NK-92 (cell line): ENCODE measurements around the gene METTL8.

Experiments
- DNase-seq: peaks from one replicate; lab custom pipeline; 2025; ENCODE audit not compliant: unreplicated experiment; lab: John Stamatoyannopoulos, UW

Gene METTL8

DNA sequence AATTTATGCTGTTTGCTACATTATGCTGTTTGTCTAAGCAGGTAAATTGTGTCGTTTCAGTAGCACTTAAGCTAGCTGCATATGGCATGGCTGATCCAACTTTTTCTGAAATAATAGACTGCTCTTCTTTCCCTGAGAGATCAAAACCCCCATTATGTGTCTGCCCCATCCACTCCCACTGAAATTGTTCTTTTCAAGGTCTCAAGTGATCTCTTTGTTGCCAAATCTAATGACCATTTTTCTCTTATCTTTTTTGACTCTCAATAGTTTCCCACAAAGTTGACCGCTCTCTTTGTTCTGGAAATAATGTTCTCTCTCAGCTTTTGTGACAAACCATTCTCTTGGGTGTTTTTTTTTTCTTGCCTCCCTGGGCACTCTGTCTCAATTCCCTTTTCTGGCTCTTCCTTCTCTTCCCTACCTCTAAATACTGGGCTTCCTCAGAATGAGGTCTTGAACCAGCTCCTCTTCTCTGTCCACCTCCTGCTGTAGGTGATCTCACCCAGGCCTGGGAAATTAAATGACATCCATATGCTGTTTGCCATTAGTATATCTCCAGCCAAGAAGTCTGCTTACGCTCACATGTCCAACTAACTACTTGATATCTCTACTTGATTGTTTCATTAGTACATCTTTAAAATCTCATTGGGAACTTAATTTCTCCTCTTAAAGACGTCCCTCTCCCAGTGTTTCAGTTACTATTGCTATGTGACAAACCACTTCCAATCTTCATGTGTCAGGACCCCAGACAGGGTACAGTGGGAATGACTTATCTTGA is 165.7 kb downstream of the METTL8 start:
- DNase-seq: no peak
